CD4-positive, alpha-beta T cell treated with Interleukin-6 at 100 ng/mL for 8 hours (primary cell): Measurements from ENCODE around the gene SPATA16.
"Not testable (repeated sequence)": the region's sequence is repeated elsewhere in the genome, so short reads cannot be mapped to it uniquely, and the experiment has no call there.

ENCODE experiments used
- DNase-seq: peaks from one replicate; pipeline ENCODE4 v3.0.0-alpha.2; 2020; ENCODE audit warnings: mixed read lengths, low spot score

Gene SPATA16

GRCh38 chr3:173004681-173005080 lies 136.4 kb downstream of the SPATA16 start:
- DNase-seq: no peak

- DNase-seq: no peak
Observed at GRCh38 chr3:173003956-173004355, 137.1 kb downstream of the SPATA16 start.

- DNase-seq: no peak
Observed at GRCh38 chr3:173003471-173003870, 137.6 kb downstream of the SPATA16 start.

- DNase-seq: no peak
Observed at GRCh38 chr3:173001622-173002021, 139.4 kb downstream of the SPATA16 start.

- DNase-seq: no peak
Observed at GRCh38 chr3:173000553-173000952, 140.5 kb downstream of the SPATA16 start.

GRCh38 chr3:172993412-172993811 lies 147.6 kb downstream of the SPATA16 start:
- DNase-seq: no peak

GRCh38 chr3:172991424-172991996 lies 149.5 kb downstream of the SPATA16 start:
- no peak for DNase-seq

GRCh38 chr3:172989373-172989772 lies 151.7 kb downstream of the SPATA16 start:
- no peak for DNase-seq

GRCh38 chr3:172987273-172987672 lies 153.8 kb downstream of the SPATA16 start:
- no peak for DNase-seq

- no peak for DNase-seq
Observed at GRCh38 chr3:172984914-172985313, 156.1 kb downstream of the SPATA16 start.

- no peak for DNase-seq
Observed at GRCh38 chr3:172982736-172983364, 158.2 kb downstream of the SPATA16 start.

GRCh38 chr3:172981407-172981983 lies 159.5 kb downstream of the SPATA16 start:
- no peak for DNase-seq

- DNase-seq: no peak
Observed at GRCh38 chr3:172980849-172981248, 160.2 kb downstream of the SPATA16 start.

GRCh38 chr3:172977696-172978095 lies 163.3 kb downstream of the SPATA16 start:
- DNase-seq: no peak

- DNase-seq: no peak
Observed at GRCh38 chr3:172974969-172975368, 166.1 kb downstream of the SPATA16 start.

GRCh38 chr3:172973799-172974198 lies 167.2 kb downstream of the SPATA16 start:
- no peak for DNase-seq

GRCh38 chr3:172972717-172973116 lies 168.3 kb downstream of the SPATA16 start:
- no peak for DNase-seq

- no peak for DNase-seq
Observed at GRCh38 chr3:172972067-172972466, 169.0 kb downstream of the SPATA16 start.

GRCh38 chr3:172968646-172969045 lies 172.4 kb downstream of the SPATA16 start:
- DNase-seq: no peak

- DNase-seq: no peak
Observed at GRCh38 chr3:172965256-172965655, 175.8 kb downstream of the SPATA16 start.

- not testable (repeated sequence) for DNase-seq
Observed at GRCh38 chr3:172960626-172961182, 180.3 kb downstream of the SPATA16 start.

- no peak for DNase-seq
Observed at GRCh38 chr3:172958565-172958964, 182.5 kb downstream of the SPATA16 start.

GRCh38 chr3:172953571-172953970 lies 187.5 kb downstream of the SPATA16 start:
- no peak for DNase-seq
